HCT116 (cell line): ENCODE data around the gene MAN2A2. TPM values are rescaled to one million over a fixed set of nuclear protein-coding genes. Genes with fewer than 3 reads are reported as not detected.

ENCODE experiments used
- ATAC-seq: fragments of 200-7000 bp; cut with Tn5 transposase; 2 replicates; pipeline ENCODE4 v1.9.1; 2020; ENCODE audit warnings: mild to moderate bottlenecking, moderate library complexity
- BruUV-seq: library from RNA; stranded (reverse); fragments of 400-500 nt; replicated peaks from 2 replicates; lab custom pipeline; 2021; lab: Mats Ljungman, UMichigan
- CTCF ChIA-PET: fragments of 300-600 bp; sonication (Branson Sonifier 250); formaldehyde crosslinking; loops from one replicate; lab custom pipeline; 2021; ENCODE audit warnings: antibody characterized with exemption; lab: Charles Lee
- POLR2A ChIA-PET: fragments of 300-600, 350-600 bp; sonication (Branson Sonifier 250); formaldehyde crosslinking; loops from one replicate; lab custom pipeline; 2021; ENCODE audit warnings: antibody characterized with exemption; lab: Charles Lee
- RAD21 ChIA-PET, 2 experiments: fragments of 300-600 bp; sonication (Branson Sonifier 250); formaldehyde crosslinking; loops; one replicate each; lab custom pipeline; 2023; ENCODE audit warnings: low total read pairs in 2 of 2; ENCODE audit not compliant: uncharacterized antibody in 2 of 2, unreplicated experiment in 2 of 2, low non-redundant PET in 1 of 2; lab: Charles Lee
- DNase-seq: peaks from one replicate; pipeline ENCODE4 v3.0.0-alpha.2; 2010; ENCODE audit warnings: low read depth, low spot score
- H2AFZ ChIP-seq: fragments of 200-600 bp; shearing (Covaris generic), sonication (generic); 2 replicates; pipeline ENCODE4 v1.6.1; 2017; ENCODE audit warnings: low read depth, mixed run types, mixed read lengths, antibody characterized with exemption, low read length; ENCODE audit not compliant: poor library complexity, severe bottlenecking
- H3K27ac ChIP-seq: 2 replicates; pipeline ENCODE4 v1.5.1; 2012; ENCODE audit warnings: low read depth, low read length
- H3K27me3 ChIP-seq: fragments of 200-600 bp; sonication (generic); 2 replicates; pipeline ENCODE4 v1.6.1; 2016; ENCODE audit warnings: mixed run types, low read length, mixed read lengths; ENCODE audit not compliant: insufficient read depth
- H3K36me3 ChIP-seq, 2 experiments: fragments of 200-500 bp in 1 of 2; fragments of 200-600 bp in 1 of 2; sonication (Bioruptor generic) in 1 of 2; sonication (generic) in 1 of 2; 2 replicates each; pipeline versions ENCODE4 v1.5.1 to v1.6.1; 2014 to 2016; ENCODE audit warnings: low read length in 2 of 2, inconsistent platforms in 1 of 2, mixed read lengths in 1 of 2, mixed run types in 1 of 2; ENCODE audit not compliant: insufficient read depth in 2 of 2, control insufficient read depth in 1 of 2
- H3K4me1 ChIP-seq, 2 experiments: fragments of 200-600 bp in 1 of 2; sonication (generic) in 1 of 2; 2 replicates each; pipeline versions ENCODE4 v1.5.1 to v1.6.1; 2012 to 2017; ENCODE audit warnings: low read length in 2 of 2, inconsistent platforms in 1 of 2, mild to moderate bottlenecking in 1 of 2, mixed read lengths in 1 of 2, mixed run types in 1 of 2, moderate library complexity in 1 of 2; ENCODE audit not compliant: insufficient read depth in 2 of 2, control insufficient read depth in 1 of 2
- H3K4me2 ChIP-seq: fragments of 200-600 bp; sonication (generic); 2 replicates; pipeline ENCODE4 v1.6.1; 2017; ENCODE audit warnings: mixed run types, low read length, mixed read lengths
- H3K4me3 ChIP-seq, 2 experiments: fragments of 200-600 bp in 1 of 2; sonication (generic) in 1 of 2; replicated peaks in 1 of 2; 2 replicates each; pipeline ENCODE4 v1.5.1; 2011 to 2016; ENCODE audit warnings: low read length in 2 of 2, control low read depth in 1 of 2, low read depth in 1 of 2, mild to moderate bottlenecking in 1 of 2, mixed read lengths in 1 of 2, mixed run types in 1 of 2
- H3K79me2 ChIP-seq: fragments of 200-600 bp; sonication (generic); 2 replicates; pipeline ENCODE4 v1.6.1; 2017; ENCODE audit warnings: mild to moderate bottlenecking, mixed run types, low read length, moderate library complexity, mixed read lengths; ENCODE audit not compliant: insufficient read depth
- H3K9ac ChIP-seq: fragments of 200-600 bp; sonication (generic); 2 replicates; pipeline ENCODE4 v1.6.1; 2016; ENCODE audit warnings: low read length, mixed read lengths
- H3K9me2 ChIP-seq: fragments of 200-600 bp; sonication (generic), shearing (Covaris generic); 2 replicates; pipeline ENCODE4 v1.6.1; 2017; ENCODE audit warnings: mixed run types, mild to moderate bottlenecking, moderate library complexity; ENCODE audit not compliant: insufficient read depth
- H3K9me3 ChIP-seq, 2 experiments: fragments of 200-500 bp in 1 of 2; fragments of 200-600 bp in 1 of 2; sonication (Bioruptor generic) in 1 of 2; sonication (generic) in 1 of 2; 2 replicates each; pipeline ENCODE4 v1.6.1; 2014 to 2017; ENCODE audit warnings: low read length in 2 of 2, mixed read lengths in 2 of 2, inconsistent platforms in 1 of 2, low read depth in 1 of 2, mild to moderate bottlenecking in 1 of 2, mixed run types in 1 of 2, moderate library complexity in 1 of 2; ENCODE audit not compliant: control insufficient read depth in 1 of 2, insufficient read depth in 1 of 2
- H4K20me1 ChIP-seq: fragments of 200-600 bp; sonication (generic), shearing (Covaris generic); 2 replicates; pipeline ENCODE4 v1.6.1; 2017; ENCODE audit warnings: mixed run types, mild to moderate bottlenecking, moderate library complexity; ENCODE audit not compliant: insufficient read depth
- EGR1 ChIP-seq: IDR thresholded peaks from 2 replicates; pipeline ENCODE4 v1.6.1; 2012; ENCODE audit warnings: low read depth
- EZH2 ChIP-seq: fragments of 200-600 bp; sonication (generic); IDR thresholded peaks from 2 replicates; pipeline ENCODE4 v1.6.1; 2017; ENCODE audit warnings: antibody characterized with exemption, mixed run types
- EZH2phosphoT487 ChIP-seq: fragments of 200-600 bp; IDR thresholded peaks from 2 replicates; pipeline ENCODE4 v1.6.1; 2018; ENCODE audit warnings: antibody characterized with exemption, borderline replicate concordance
- ZFX ChIP-seq: fragments of 450-650 bp; IDR thresholded peaks from 2 replicates; pipeline ENCODE4 v1.6.1; 2017
- intact Hi-C: fragments of 100-400 bp; cut with micrococcal nuclease; formaldehyde crosslinking; loops from 2 replicates; pipeline ENCODE4 v1.10.0; 2022
- total RNA-seq: library from RNA; stranded (reverse); gene quantifications from one replicate; pipeline ENCODE4 v1.2.1, GENCODE V29; 2021; ENCODE audit not compliant: unreplicated experiment
- TF ChIP-seq, protein P1 (sequence below): IDR thresholded peaks from 2 replicates; pipeline ENCODE4 v1.6.1; 2011; ENCODE audit warnings: mild to moderate bottlenecking, low read length, moderate library complexity; ENCODE audit not compliant: insufficient replicate concordance; ENCODE audit errors: extremely low read depth

The MAN2A2 gene
- total RNA-seq, 1 experiment from 2014 or later: 44.9 TPM

DNA sequence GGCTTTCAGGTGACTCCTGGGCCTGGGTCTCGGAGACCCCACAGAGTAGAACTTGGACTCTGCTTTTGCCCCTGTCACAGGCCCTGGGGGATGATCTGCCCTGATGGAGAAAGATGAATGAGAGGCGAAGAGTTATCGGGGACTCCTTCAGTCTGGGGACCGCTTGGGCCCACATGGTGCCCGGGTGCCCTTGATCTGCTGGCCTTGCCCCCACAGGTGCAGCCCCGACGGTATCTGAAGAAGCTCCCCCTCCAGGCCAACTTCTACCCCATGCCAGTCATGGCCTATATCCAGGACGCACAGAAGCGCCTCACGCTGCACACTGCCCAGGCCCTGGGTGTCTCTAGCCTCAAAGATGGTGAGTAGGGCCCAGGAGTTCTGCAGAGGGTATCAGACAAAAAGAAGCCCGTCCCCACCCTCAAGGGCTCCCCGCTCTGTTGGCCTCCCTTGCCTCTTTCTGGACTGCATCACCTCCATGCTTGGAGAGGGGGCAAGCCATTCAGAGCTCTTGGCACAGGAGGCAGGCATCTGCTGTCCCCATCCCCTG is 10.4 kb downstream of the MAN2A2 start (continued):
- TF ChIP-seq, protein P1, sequence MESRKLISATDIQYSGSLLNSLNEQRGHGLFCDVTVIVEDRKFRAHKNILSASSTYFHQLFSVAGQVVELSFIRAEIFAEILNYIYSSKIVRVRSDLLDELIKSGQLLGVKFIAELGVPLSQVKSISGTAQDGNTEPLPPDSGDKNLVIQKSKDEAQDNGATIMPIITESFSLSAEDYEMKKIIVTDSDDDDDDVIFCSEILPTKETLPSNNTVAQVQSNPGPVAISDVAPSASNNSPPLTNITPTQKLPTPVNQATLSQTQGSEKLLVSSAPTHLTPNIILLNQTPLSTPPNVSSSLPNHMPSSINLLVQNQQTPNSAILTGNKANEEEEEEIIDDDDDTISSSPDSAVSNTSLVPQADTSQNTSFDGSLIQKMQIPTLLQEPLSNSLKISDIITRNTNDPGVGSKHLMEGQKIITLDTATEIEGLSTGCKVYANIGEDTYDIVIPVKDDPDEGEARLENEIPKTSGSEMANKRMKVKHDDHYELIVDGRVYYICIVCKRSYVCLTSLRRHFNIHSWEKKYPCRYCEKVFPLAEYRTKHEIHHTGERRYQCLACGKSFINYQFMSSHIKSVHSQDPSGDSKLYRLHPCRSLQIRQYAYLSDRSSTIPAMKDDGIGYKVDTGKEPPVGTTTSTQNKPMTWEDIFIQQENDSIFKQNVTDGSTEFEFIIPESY: no peak

DNA sequence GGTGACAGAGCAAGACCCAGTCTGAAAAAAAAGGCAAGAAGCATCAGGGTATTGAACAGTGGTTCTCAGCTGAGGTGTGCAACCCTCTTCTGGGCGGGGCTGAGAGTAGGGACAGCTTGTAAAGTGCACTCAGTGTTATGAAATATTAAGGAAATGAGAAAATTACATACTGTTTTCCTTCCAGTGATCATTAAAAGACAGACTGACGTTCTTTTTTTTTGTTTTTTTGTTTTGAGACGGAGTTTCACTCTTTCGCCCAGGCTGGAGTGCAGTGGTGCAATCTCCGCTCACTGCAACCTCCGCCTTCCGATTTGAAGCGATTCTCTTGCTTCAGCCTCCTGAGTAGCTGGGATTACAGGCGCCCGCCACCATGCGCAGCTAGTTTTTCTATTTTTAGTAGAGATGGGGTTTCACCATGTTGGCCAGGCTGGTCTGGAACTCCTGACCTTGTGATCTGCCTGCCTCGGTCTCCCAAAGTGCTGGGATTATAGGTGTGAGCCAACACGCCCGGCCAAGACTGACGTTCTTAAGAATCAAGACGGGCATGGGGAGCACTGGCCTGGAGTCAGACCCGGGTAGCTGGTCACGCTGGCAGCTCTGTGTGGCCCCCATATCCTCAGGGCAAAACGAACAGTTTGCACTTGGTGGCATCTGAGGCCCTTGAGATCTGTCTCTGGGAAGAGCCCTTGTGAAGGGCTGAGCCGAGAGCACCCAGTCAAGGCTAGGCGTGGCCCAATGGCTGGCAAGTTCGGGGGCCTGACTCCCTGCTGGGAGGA is 11.4 kb downstream of the MAN2A2 start:
- no TSS peak for BruUV-seq
- no peak overlapping the region for H3K9ac ChIP-seq
- no peak overlapping the region for H3K27ac ChIP-seq
- no peaks in the 10 kb centered on the region for H3K9me2 ChIP-seq
- H3K36me3 ChIP-seq: peaks cover 2 to 4% of the 10 kb centered on the region in 2 experiments; a peak in 2 of 4 replicates
- no peaks in the 10 kb centered on the region for H3K4me1 ChIP-seq
- no peak overlapping the region for H3K4me3 ChIP-seq
- ChIA-PET POLR2A (no interaction called here), RAD21 (no interaction called here), CTCF (no interaction called here)
- H4K20me1 ChIP-seq: no peaks in the 10 kb centered on the region
- intact Hi-C loops: no loop called here
- H2AFZ ChIP-seq: no peak overlapping the region
- H3K79me2 ChIP-seq: no peaks in the 10 kb centered on the region
- H3K27me3 ChIP-seq: no peaks in the 10 kb centered on the region
- H3K9me3 ChIP-seq: no peaks in the 10 kb centered on the region
- TF ChIP-seq EZH2phosphoT487 (no peak), EZH2 (no peak), ZFX (no peak), EGR1 (no peak)
- TF ChIP-seq, all 23 proteins: peak for 0
- DNase-seq: no peak
- H3K4me2 ChIP-seq: no peak overlapping the region
- no peak for ATAC-seq
